Right lung (tissue), 5 donors: ENCODE results near the gene ICA1L. TPM values are rescaled to one million over a fixed set of nuclear protein-coding genes. Genes with fewer than 3 reads are reported as not detected.
"Not testable (repeated sequence)": the region's sequence is repeated elsewhere in the genome, so short reads cannot be mapped to it uniquely, and the experiment has no call there.

Experiments
- DNase-seq, 2 donors: peaks; one replicate each; pipeline ENCODE4 v3.0.0-alpha.2; 2013
- polyA plus RNA-seq, 5 donors: library from polyadenylated mRNA; unstranded; fragments of 120-200 nt; gene quantifications; one replicate each; pipeline versions ENCODE4 v1.2.1 to v1.2.3, GENCODE V29; 2013; ENCODE audit warnings: inconsistent platforms in 1 of 5, low replicate concordance in 1 of 5; ENCODE audit not compliant: insufficient read length in 5 of 5, insufficient read depth in 1 of 5

The ICA1L gene
- polyA plus RNA-seq, 5 donors: 10.7 to 23.4 (median 21.1) TPM

GRCh38 chr2:202848813-202849212, 22.8 kb downstream of the ICA1L start:
- DNase-seq: no peak

GRCh38 chr2:202847693-202848524, 23.7 kb downstream of the ICA1L start:
- DNase-seq: no peak

- DNase-seq: no peak
Measured at GRCh38 chr2:202844656-202845055, 26.9 kb downstream of the ICA1L start.

GRCh38 chr2:202842690-202843089, 28.9 kb downstream of the ICA1L start:
- no peak for DNase-seq

- no peak for DNase-seq
Measured at GRCh38 chr2:202841090-202841867, 30.3 kb downstream of the ICA1L start.

GRCh38 chr2:202831242-202832220, 40.0 kb downstream of the ICA1L start:
- DNase-seq: peak in 1 of 2 donors; percentile 25

- no peak for DNase-seq
Measured at GRCh38 chr2:202824901-202825300, 46.7 kb downstream of the ICA1L start.

- no peak for DNase-seq
Measured at GRCh38 chr2:202822411-202822810, 49.2 kb downstream of the ICA1L start.

GRCh38 chr2:202821206-202822160, 50.1 kb downstream of the ICA1L start:
- DNase-seq: no peak

- no peak for DNase-seq
Measured at GRCh38 chr2:202818321-202818720, 53.2 kb downstream of the ICA1L start.

GRCh38 chr2:202817771-202818170, 53.8 kb downstream of the ICA1L start:
- DNase-seq: no peak

- peak in 1 of 2 donors; percentile 8 for DNase-seq
Measured at GRCh38 chr2:202815548-202816360, 55.8 kb downstream of the ICA1L start.

GRCh38 chr2:202814226-202814625, 57.3 kb downstream of the ICA1L start:
- DNase-seq: no peak

- no peak for DNase-seq
Measured at GRCh38 chr2:202813387-202813786, 58.2 kb downstream of the ICA1L start.

- no peak for DNase-seq
Measured at GRCh38 chr2:202808754-202809153, 62.8 kb downstream of the ICA1L start.

- peak in 1 of 2 donors; percentile 23 for DNase-seq
Measured at GRCh38 chr2:202807431-202808138, 64.0 kb downstream of the ICA1L start.

GRCh38 chr2:202805911-202806310, 65.7 kb downstream of the ICA1L start:
- DNase-seq: not testable (repeated sequence)

GRCh38 chr2:202797944-202798343, 73.6 kb downstream of the ICA1L start:
- no peak for DNase-seq

- DNase-seq: no peak
Measured at GRCh38 chr2:202790676-202791075, 80.9 kb downstream of the ICA1L start.
